AG04450 (cell line): Measurements from ENCODE around the gene CDKN3. TPM values are rescaled to one million over a fixed set of nuclear protein-coding genes. Genes with fewer than 3 reads are reported as not detected.
A peak's percentile ranks its signal among the peaks of the same experiment; 100 is the strongest.

Source experiments
- CTCF ChIA-PET: fragments of 300-600, 350-600 bp; formaldehyde crosslinking; extraction: SDS; loops from one replicate; lab custom pipeline; 2022; ENCODE audit warnings: antibody characterized with exemption, inconsistent platforms; lab: Charles Lee
- POLR2A ChIA-PET: fragments of 350-600 bp; formaldehyde crosslinking; extraction: SDS; loops from one replicate; lab custom pipeline; 2021; ENCODE audit warnings: antibody characterized with exemption, inconsistent platforms; lab: Yijun Ruan, JAX
- DNase-seq: peaks from one replicate; pipeline ENCODE4 v3.0.0-alpha.2; 2011; ENCODE audit warnings: low read depth, low spot score
- H3K27ac ChIP-seq: one replicate; pipeline ENCODE4 v1.5.1; 2012; ENCODE audit warnings: low read depth, low read length, control low read depth
- H3K27me3 ChIP-seq: one replicate; pipeline ENCODE4 v1.6.0; 2012; ENCODE audit warnings: low read length; ENCODE audit not compliant: control insufficient read depth, insufficient read depth
- H3K4me3 ChIP-seq: 2 replicates; pipeline ENCODE4 v1.5.1; 2011; ENCODE audit warnings: mild to moderate bottlenecking, low read depth, low read length, control low read depth
- H3K9me3 ChIP-seq: 2 replicates; pipeline ENCODE4 v1.5.1; 2012; ENCODE audit warnings: low read length; ENCODE audit not compliant: control insufficient read depth, insufficient read depth
- CTCF ChIP-seq: IDR thresholded peaks from 2 replicates; pipeline ENCODE4 v1.5.1; 2011; ENCODE audit warnings: low read depth, low read length, control low read depth, inconsistent platforms
- polyA plus RNA-seq: library from polyadenylated mRNA; depleted of rRNA; stranded (reverse); fragments of >200 nt; gene quantifications from 2 replicates; pipeline ENCODE4 v1.2.3, GENCODE V29; 2011

CDKN3 gene
- polyA plus RNA-seq, 1 experiment = 28.9 TPM

DNA sequence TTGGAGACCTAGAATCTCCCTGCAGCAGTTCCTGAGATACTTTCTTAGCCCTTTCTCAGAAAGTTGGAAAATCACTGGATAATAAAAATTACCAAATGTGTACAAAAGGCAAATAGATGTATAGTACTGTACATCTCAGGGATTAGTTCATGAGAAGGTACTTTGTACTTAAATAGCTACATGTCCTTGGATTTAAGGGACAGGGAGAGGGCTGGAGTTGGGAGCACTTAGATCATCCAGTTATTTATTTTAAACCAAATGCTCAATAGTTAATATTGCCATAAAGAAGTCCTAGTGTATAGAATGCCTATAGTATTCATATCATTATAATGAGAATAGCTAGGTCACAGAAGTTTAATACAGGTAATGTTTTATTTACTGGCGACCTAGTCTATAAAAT lies 13.4 kb downstream of the CDKN3 start:
- Histone ChIP-seq H3K9me3 (no peaks in the 10 kb centered on the region), H3K4me3 (no peak overlapping the region), H3K27me3 (no peaks in the 10 kb centered on the region), H3K27ac (no peak overlapping the region)
- POLR2A ChIA-PET = interaction anchor here (0.6 kb wide), 1 partner anchor 47 kb away, joined by 5 read pairs; no protein-coding TSS in a partner anchor
- TF ChIP-seq CTCF = no peak
- no peak for DNase-seq
- CTCF ChIA-PET = interaction anchor here (1.4 to 3.0 kb wide), 3 partner anchors 11 to 14 kb away, joined by 3 to 11 read pairs (median 4); partner anchors contain the start of gene CDKN3

DNA sequence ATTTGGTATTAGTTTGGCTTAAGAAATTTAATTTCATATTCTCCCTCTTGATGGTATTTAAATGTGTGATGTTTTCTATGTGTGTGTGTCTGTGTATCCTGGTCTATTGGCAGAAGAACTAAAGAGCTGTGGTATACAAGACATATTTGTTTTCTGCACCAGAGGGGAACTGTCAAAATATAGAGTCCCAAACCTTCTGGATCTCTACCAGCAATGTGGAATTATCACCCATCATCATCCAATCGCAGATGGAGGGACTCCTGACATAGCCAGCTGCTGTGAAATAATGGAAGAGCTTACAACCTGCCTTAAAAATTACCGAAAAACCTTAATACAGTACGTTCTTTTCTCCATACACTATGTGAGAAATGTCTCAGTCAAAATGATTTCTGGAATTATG lies 14.6 kb downstream of the CDKN3 start:
- POLR2A ChIA-PET = no interaction called here
- Histone ChIP-seq H3K9me3 (no peaks in the 10 kb centered on the region), H3K27me3 (no peaks in the 10 kb centered on the region), H3K4me3 (no peak overlapping the region), H3K27ac (no peak overlapping the region)
- TF ChIP-seq CTCF = no peak
- DNase-seq = no peak
- CTCF ChIA-PET = interaction anchor here (1.4 to 3.0 kb wide), 4 partner anchors 9 to 16 kb away, joined by 3 to 11 read pairs (median 4); partner anchors contain the start of gene CDKN3

DNA sequence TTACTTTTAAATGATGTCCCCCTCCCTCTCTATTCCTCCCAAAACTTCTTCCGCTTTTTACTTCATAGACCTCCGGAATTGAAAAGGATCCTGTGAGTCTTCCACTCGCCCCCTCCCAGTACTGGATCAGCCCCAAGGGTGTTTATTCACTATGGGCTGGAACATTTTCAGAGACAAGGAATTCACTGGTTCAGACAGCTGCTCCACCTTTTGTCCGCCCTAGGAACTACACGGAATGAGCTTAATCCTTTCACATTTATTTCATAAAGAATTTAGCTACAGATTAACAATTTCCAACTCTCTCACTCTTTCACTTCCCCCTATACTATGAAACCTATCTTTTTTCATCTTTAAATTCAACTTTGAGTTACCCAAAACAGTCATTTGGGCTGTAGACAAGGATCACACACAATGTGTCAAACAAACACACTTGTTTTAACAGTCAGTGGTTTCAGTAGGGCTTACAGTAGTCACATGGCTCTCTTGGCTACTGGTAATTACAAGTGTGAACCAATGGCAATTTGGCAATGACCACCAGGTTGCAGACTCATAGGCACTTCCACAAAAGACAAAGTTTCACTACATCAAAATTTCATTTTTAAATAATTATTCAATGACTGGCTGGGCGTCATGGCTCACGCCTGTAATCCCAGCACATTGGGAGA lies 23.8 kb downstream of the CDKN3 start:
- DNase-seq = no peak
- Histone ChIP-seq H3K9me3 (no peaks in the 10 kb centered on the region), H3K27me3 (no peaks in the 10 kb centered on the region), H3K27ac (no peak overlapping the region), H3K4me3 (no peak overlapping the region)
- ChIA-PET CTCF (interaction anchor here (0.6 to 1.5 kb wide), 20 partner anchors 9 to 1018 kb away, joined by 3 to 18 read pairs (median 6); partner anchors contain the start of genes CDKN3, CGRRF1 and CNIH1), POLR2A (interaction anchor here (0.6 kb wide), 1 partner anchor 883 kb away, joined by 3 read pairs; no protein-coding TSS in a partner anchor)
- TF ChIP-seq CTCF = peak; percentile 78

DNA sequence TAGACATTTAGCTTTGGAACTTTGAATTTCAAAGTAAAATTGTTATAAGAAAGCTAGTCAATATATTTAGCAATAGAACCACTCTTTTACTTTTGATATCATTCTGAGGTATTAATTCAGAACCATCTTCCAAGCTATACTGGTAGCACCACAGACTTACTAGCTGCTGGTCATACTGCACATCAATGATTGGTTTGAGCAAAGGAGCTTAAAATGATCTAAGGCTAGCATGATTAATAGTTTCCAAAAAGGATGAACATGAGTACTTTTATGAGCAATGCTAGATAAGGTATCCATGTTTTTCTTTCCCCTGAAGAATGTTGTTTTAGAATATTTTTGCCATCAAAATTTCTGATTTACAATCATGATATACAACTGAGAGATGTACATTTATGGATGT lies 27.2 kb downstream of the CDKN3 start:
- Histone ChIP-seq H3K27me3 (no peaks in the 10 kb centered on the region), H3K27ac (no peak overlapping the region), H3K9me3 (no peaks in the 10 kb centered on the region), H3K4me3 (no peak overlapping the region)
- POLR2A ChIA-PET = no interaction called here
- no peak for DNase-seq
- TF ChIP-seq CTCF = no peak
- CTCF ChIA-PET = interaction anchor here (2.8 kb wide), 1 partner anchor 27 kb away, joined by 10 read pairs; the partner anchor contains the start of gene CDKN3

DNA sequence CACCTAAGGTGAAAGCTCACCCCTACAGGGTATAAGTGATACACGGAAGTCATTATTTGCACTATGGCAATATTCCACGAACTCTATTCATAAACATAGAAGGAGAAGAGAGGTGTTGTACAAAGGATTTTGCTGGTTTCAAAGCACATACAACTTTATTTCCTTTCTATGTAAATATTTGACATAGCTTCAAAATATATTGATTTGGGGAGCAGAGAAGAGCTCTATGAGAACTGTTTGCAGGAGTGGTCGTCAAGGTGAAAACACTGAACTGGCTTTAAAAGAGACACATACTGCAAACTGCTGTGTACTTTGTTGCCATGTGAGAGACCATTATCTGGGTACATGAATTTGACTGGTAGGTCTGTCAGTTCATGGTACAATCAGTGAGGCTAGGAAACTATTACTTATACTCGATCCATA lies 27.7 kb downstream of the CDKN3 start:
- no peak for DNase-seq
- no peak for TF ChIP-seq CTCF
- Histone ChIP-seq H3K4me3 (no peak overlapping the region), H3K27me3 (no peaks in the 10 kb centered on the region), H3K9me3 (no peaks in the 10 kb centered on the region), H3K27ac (no peak overlapping the region)
- ChIA-PET POLR2A (no interaction called here), CTCF (interaction anchor here (2.8 kb wide), 1 partner anchor 28 kb away, joined by 10 read pairs; the partner anchor contains the start of gene CDKN3)
